ENCODE measurements around the gene ZNF76.

- TF ChIP-seq CTCF (IDR thresholded peaks at IDR 0.05) = no peak
- TF ChIP-seq POLR2A (IDR thresholded peaks at IDR 0.05) = no peak
- no peak for TF ChIP-seq POLR2AphosphoS5 (IDR thresholded peaks at IDR 0.05)
- no peak for TF ChIP-seq EP300 (IDR thresholded peaks at IDR 0.05)
Measured at GRCh38 chr6:35248965-35249364, 10.6 kb upstream of the ZNF76 start.

Data from suprapubic skin (tissue), 4 donors.